Upper lobe of left lung (tissue), 4 donors: ENCODE measurements around the gene CA10.

Experiments
- CTCF ChIP-seq, 6 experiments: fragments of 450-650 bp in 4 of 6; fragments of 200-600 bp in 2 of 6; sonication (generic) in 2 of 6; IDR thresholded peaks; one replicate each; pipeline ENCODE4 v1.5.1; 2016 to 2019; ENCODE audit warnings: antibody characterized with exemption in 6 of 6
- EP300 ChIP-seq, 4 donors: sonication (generic); formaldehyde crosslinking; IDR thresholded peaks; one replicate each; pipeline ENCODE4 v1.5.1; 2017; ENCODE audit warnings: antibody characterized with exemption in 4 of 4, control low read depth in 2 of 4
- POLR2A ChIP-seq, 4 donors: fragments of 450-650 bp; IDR thresholded peaks; one replicate each; pipeline ENCODE4 v1.5.1; 2016 to 2017; ENCODE audit warnings: antibody characterized with exemption in 4 of 4, mild to moderate bottlenecking in 2 of 4
- POLR2AphosphoS5 ChIP-seq, 2 donors: sonication (generic); formaldehyde crosslinking; IDR thresholded peaks; one replicate each; pipeline ENCODE4 v1.5.1; 2017; ENCODE audit warnings: antibody characterized with exemption in 2 of 2

GRCh38 chr17:51601622-51602261 lies 556.8 kb downstream of the CA10 start:
- TF ChIP-seq CTCF (IDR thresholded peaks at IDR 0.05), result no peak
- no peak for TF ChIP-seq EP300 (IDR thresholded peaks at IDR 0.05)
- no peak for TF ChIP-seq POLR2A (IDR thresholded peaks at IDR 0.05)
- TF ChIP-seq POLR2AphosphoS5 (IDR thresholded peaks at IDR 0.05), result no peak
